GM18505 (cell line): ENCODE measurements around the gene IFITM1.
"Not testable (repeated sequence)": the region's sequence is repeated elsewhere in the genome, so short reads cannot be mapped to it uniquely, and the experiment has no call there.

Experiments
- ATAC-seq: cut with Tn5 transposase; IDR thresholded peaks from one replicate; pipeline ENCODE4 v1.9.1; 2021; ENCODE audit not compliant: unreplicated experiment
- POLR2A ChIP-seq: IDR thresholded peaks from 4 replicates; pipeline ENCODE4 v1.6.1; 2011; ENCODE audit warnings: borderline replicate concordance; ENCODE audit not compliant: insufficient read depth, insufficient read length; ENCODE audit errors: extremely low read depth

IFITM1 gene

GRCh38 chr11:316891-317301, 3.1 kb downstream of the IFITM1 start:
- ATAC-seq: no peak
- TF ChIP-seq POLR2A: no peak

GRCh38 chr11:317668-318404, 4.0 kb downstream of the IFITM1 start:
- peak; percentile 2 for ATAC-seq

GRCh38 chr11:318405-319120, 4.7 kb downstream of the IFITM1 start:
- peak; percentile 50 for ATAC-seq

GRCh38 chr11:319121-319887, 5.5 kb downstream of the IFITM1 start:
- peak; percentile 18 for ATAC-seq

- ATAC-seq: not testable (repeated sequence)
These were observed 6.0 kb downstream of the IFITM1 start for GRCh38 chr11:319888-320273.

- ATAC-seq: no peak
- no peak for TF ChIP-seq POLR2A
These were observed 10.3 kb downstream of the IFITM1 start for GRCh38 chr11:324156-324555.

GRCh38 chr11:324593-325517, 11.0 kb downstream of the IFITM1 start:
- not testable (repeated sequence) for ATAC-seq

GRCh38 chr11:325796-326591, 12.2 kb downstream of the IFITM1 start:
- ATAC-seq: no peak
- no peak for TF ChIP-seq POLR2A

- peak; percentile 7 for ATAC-seq
- TF ChIP-seq POLR2A: no peak
These were observed 12.7 kb downstream of the IFITM1 start for GRCh38 chr11:326592-326841.

GRCh38 chr11:326842-327580, 13.2 kb downstream of the IFITM1 start:
- ATAC-seq: peak; percentile 54
- no peak for TF ChIP-seq POLR2A

GRCh38 chr11:327581-327923, 13.7 kb downstream of the IFITM1 start:
- no peak for ATAC-seq
- TF ChIP-seq POLR2A: no peak

GRCh38 chr11:328012-328411, 14.2 kb downstream of the IFITM1 start:
- no peak for ATAC-seq
- no peak for TF ChIP-seq POLR2A

- not testable (repeated sequence) for ATAC-seq
These were observed 14.8 kb downstream of the IFITM1 start for GRCh38 chr11:328516-329100.
